M059J (cell line): ENCODE results near the gene ZNF579. TPM values are rescaled to one million over a fixed set of nuclear protein-coding genes. Genes with fewer than 3 reads are reported as not detected.

Experiments used
- DNase-seq: peaks from one replicate; pipeline ENCODE4 v3.0.0-alpha.2; 2012; ENCODE audit warnings: low read depth
- total RNA-seq: library from RNA; depleted of rRNA; stranded (reverse); fragments of >200 nt; shearing (Covaris generic); gene quantifications from 2 replicates; pipeline ENCODE4 v1.2.3, GENCODE V29; 2014

The ZNF579 gene
- total RNA-seq, 1 experiment from 2014 or later = 4.3 TPM

DNA sequence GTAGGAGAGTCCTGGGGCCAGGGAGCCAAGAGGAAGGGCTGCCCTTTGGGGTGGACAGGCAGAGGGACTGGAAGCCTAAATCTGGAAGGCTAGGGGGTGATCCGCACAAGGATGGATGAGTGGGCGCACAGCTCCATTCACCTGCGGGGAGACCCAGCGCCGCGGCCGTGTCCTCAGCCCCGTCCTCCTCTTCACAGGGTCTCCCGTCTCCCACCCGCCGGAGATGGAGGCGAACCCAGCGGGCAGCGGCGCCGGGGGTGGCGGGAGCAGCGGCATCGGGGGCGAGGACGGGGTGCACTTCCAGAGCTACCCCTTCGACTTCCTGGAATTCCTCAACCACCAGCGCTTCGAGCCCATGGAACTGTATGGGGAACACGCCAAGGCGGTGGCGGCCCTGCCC, 32.7 kb upstream of the ZNF579 start:
- no peak for DNase-seq

DNA sequence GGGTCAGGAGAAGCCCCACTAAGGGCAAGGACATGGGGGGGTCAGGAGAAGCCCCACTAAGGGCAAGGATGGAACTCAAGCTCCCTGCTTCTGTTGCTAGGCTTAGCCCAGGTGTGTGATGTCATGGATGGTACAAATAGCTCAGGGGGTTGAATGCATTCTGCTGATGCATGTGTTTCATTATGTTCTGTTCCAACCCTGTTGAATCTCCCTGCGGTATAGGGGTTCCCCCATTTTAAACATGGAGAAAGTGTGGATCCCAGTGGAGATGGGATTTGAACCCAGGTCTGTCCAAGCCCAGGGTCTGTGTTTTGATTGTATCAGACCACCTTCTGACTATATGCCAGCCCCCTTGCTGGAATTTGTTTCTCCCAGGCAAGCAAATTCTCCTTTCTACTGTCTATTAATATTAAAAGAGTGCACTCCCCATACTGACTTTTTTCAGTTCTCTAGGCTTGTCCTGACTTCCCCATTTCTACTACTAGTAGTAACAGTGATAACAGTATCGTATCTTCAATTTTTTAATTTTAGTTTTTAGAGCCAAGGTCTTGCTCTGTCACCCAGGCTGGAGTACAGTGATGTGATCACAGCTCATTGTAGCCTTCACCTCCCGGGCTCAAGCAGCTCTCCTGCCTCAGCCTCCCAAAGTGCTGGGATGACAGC, 31.5 kb upstream of the ZNF579 start:
- no peak for DNase-seq

DNA sequence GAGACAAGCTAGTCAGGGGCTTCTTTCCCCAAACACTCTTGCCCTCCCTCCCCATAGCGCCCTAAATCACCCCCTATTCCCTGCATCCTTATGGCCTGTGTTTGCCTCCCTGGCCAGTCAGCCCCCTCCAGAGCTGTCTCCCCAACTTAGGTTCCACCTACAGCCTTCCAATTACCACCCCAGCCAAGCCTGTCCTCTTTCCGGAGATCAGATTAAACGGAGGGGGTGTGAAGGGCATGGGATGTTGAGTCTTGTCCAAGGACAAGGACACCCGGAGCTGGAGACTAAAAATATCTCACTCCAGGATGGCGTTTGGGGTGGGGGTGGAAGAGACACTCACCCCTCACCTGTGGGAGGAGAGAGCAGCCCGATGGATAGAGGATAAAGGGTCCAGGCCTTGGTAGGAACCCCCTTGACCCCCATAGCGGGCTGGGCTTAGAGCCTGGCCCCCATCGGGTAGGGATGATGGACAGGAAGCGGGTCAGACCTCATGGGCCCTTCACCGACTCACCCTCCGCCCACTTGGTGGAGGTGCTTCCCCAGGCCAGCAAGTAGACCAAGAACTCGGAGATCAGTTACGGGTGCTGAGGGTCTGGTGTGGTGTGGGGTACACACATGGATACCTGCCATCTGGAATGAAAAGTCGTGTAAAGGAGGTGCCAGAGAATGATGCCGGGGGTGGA, 30.8 kb upstream of the ZNF579 start:
- no peak for DNase-seq

DNA sequence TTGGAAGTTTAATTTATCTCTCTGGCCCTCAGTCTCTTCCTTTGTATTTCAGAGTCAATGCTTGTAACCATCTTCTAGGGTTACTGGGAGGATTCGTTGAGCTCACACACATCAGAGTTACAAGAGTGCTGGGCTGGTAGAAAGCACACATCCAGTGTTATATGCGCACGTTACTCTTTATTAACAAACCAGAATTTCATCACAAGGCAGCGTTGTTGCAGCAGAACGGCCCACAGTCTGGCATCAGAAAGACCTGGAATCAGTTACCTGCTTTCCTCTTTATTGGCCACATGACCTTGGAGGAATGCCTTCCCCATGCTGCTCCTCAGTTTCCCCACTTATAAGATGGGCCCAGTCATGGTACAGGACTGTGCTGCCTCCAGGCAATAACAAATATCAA, 28.7 kb upstream of the ZNF579 start:
- no peak for DNase-seq

DNA sequence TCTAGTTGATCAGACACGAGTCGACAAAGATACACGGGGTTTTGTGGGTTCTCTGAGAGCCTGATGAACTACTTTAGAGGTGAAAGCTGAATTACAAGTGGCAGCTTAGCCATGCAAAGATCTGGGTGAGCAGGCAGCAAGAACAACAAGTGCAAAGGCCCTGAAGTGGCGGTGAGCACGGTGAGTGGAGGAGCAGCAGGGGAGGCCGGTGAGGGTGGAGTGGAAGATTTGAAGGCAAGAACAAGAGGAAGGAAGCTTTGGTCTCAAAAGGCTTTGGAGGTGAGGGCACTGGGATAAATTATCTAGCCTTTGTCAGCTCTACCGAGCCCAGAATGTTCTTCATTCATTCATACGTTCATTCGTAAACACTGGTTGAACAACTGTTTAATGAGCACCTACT, 26.2 kb upstream of the ZNF579 start:
- DNase-seq = no peak

DNA sequence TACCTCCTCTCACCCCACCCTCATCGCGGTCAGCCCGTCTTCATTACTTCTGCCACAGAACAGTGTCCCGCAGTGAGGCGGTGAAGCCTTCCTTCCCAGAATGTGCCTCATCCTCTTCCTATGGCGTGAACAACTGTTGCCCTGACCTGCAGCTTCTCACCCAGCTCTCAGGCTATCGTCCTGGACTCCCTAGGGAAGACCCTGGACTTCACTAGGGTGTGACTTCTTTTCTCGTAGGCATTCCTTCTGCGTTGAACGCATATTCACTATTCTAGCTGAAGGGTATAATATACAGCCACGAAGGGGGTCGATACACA, 25.8 kb upstream of the ZNF579 start:
- no peak for DNase-seq

DNA sequence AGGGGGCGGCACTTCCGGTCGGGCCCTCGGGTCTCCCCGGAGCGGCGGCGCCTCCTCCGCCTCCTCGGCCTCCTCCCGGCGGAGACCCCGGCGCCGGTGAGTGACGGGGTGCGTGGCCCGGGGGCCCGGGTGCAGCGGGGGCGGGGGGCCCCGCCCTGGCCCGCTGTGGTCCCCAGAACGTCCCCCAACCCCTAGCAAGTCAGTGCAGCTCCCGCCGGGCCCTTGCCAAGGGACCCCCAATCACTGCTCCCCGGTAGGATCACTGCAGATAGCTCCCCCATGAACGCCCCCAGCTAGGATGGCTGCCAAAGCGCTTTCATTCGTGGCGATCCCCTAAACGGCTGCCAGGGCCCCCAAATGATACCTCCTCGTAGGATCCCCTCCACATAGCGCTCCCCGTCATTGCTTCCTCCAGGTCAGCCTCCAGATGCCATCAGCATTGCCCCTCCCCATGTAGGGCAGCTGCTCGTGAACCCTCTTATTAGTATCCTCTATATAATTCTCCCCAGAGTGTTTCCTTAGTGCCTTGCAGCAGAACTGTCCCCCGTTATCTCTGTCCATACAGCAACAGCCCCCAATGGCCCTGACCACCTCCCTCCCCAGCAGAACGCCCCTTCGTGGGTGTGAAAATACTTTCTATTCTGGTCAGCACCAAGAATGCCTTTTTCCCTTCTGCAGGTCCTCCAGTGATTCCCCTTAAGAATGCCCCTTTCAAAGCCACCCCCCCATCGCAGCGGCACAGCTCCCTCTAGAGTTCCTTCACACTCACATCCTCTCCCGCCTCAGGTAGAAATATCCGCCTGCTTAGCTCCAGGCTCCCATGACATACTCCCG, 25.2 kb upstream of the ZNF579 start, which contains the start of gene ZNF865:
TSS of gene ZNF865 (plus strand) at position 11 of the 834 bp plus-strand sequence. CDS start 7,972 bp downstream, outside the sequence.
- DNase-seq = peak; percentile 83

DNA sequence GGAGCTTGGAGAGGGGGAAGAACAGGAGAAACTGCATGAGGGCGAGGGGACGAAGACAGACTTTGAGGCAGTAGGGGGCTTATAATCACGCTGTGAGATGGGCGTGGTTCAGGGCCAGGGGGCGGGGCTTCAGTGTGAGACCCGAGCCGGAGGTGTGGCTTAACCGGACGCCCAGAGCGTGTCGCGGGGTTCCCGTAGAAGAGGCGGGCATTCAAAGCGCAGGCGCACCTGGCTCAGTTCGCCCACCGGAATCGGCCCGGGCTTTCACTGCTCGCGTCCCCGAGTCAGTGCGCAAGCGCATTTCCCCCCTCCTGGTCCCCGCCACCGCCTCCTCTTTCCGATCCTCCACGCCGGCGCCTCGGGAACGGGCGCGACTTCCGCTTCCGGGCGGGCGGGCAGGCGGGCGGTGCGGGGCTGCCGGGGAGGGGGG, 24.6 kb upstream of the ZNF579 start:
- DNase-seq = peak; percentile 97

DNA sequence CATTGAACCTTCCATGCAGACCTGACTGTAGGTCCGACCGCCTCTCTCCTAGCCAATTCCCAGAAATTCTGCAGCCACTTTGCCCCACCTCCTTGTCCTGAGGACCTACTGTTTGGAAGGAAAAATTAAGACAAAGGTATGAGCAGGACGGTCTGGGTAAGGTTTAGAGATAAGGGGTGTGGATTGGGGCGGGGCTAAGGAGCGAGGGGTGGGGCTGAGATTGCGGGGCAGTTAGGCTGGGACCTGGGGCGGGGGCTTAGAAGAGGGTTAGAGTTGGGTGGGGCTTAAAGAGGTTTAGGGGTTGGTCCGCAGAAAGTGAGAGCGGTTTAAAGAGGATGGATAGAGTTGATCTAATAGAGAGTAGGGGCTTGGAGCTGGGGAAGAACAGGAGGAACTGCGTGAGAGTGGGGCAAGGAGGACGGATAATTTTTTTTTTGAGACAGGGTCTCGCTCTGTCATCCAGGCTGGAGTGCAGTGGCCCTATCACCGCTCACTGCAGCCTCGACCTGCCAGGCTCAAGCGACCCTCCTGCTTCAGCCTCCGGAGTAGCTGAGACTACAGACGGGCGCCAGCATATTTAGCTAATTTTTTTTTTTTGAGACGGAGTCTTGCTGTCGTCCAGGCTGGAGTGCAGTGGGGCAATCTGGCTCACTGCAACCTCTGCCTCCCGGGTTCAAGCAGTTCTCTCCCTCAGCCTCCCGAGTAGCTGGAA, 23.1 kb upstream of the ZNF579 start:
- no peak for DNase-seq

DNA sequence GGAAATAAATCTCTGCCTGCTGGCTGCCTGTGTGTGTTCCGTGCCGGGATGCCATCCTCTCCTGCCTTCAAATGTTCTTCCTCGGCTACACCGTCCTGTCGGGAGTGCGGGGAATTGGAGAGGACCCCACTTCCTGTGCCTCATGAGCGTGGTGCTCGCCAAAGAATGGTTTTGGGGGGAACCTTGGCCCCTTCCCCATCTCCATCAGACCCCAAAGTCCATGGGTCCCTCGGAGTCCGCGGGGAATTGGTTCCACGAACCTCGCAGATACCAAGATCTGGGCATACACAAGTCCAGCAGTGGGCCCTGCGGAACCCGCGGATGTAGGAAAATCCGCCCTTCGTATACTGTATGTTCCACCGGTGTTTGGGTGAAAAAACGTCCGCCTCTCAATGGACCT, 22.5 kb upstream of the ZNF579 start:
- DNase-seq = no peak

DNA sequence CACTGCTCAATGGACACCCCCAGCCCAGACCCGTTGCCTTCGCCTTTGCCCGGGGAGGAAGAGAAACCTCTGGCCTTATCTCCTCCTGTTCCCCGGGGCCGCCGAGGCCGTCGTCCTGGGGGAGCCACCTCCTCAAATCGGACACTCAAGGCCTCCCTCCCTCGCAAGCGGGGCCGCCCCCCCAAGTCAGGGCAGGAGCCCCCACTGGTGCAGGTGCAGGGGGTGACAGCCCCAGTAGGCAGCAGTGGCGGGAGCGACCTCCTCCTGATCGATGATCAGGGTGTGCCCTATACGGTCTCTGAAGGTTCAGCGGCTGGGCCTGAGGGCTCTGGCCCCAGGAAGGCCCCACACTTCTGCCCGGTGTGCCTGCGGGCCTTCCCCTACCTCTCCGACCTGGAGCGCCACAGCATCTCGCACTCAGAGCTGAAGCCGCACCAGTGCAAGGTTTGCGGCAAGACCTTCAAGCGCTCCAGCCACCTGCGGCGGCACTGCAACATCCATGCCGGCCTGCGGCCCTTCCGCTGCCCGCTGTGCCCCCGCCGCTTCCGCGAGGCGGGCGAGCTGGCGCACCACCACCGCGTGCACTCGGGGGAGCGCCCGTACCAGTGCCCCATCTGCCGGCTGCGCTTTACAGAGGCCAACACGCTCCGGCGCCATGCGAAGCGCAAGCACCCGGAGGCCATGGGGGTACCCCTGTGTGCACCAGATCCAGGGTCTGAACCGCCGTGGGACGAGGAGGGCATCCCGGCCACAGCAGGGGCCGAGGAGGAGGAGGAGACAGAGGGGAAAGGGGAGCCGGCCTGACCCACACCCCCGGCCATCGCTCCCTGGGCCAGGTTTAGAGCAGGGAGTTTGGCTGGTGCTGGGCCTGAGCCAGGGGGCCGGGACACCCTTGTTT, 21.7 kb upstream of the ZNF579 start:
- no peak for DNase-seq

DNA sequence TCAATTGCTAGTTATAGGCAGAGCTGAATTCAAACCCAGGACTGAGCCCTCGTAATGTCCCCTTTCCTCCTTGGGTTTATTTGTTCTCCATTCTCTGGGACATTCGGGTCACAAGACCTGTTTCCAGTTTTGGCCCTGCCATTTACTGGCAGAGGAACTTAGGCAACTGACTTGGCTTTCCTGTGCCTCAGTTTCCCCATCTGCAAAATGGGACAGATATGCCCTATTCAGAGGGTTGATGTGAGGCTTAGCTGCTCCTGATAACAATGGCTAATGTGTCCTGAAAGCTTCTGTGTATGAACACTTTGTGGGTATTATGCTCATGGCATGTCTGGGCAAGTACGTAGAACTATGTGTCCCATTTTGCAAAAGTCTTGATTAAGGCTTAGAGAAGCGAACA, 20.4 kb upstream of the ZNF579 start:
- no peak for DNase-seq

DNA sequence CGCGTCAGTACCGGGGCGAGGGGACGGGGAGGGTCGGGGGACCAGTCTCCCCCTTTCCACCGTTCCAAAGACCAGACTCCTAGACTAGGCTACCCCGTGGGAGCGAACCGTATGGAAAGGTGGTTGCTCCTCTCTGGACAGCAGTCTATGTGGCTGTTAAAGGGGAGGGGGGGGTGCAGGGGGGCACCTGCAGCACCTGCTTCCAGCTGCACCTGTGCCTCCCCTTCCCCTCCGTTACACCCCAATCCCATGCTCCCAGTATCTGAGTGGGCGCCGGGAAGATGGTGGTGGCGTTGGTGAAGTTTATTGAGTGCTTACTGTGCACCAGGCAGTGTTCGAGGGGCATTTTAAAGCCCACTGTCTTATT, 20.0 kb upstream of the ZNF579 start:
- DNase-seq = no peak

DNA sequence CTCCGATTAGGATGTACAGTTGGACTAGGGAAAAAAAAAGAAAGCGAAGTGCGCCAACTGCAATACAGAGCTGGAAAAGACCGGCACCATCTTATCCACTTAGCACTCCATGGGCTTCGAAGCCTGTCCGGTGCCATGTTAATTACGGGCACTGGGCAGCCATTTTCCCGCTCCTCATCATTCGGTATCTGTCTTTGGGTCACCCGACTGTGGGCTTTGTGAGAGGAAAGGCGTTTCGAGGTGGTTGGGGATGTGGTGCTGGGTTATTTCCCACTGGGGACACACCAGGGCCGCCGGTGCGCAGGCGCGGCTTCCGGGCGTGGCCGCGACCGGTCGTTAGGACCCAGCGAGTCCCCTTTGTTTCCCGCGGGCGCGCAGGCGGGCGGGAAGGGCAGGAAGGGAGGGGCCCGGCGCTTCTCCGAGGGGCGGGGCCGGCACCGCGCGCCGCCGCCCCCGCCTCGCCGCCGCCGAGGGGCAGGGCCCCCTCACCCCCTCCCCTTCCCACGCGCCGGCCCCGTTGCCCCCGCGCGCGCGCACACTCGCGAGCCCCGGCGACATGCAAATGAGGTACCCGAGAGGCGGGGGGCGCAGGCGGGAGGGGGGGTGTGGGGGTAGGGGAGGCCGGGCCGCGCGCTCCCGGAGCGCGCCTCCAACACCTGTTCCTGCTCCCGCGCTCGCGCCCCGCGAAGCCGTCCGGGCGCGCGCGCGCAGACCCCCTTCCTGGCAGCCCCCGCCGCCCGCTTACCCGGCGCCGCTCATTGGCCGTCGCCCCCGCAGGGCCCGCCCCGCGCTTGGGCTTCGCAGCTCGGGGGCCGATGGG, 19.4 kb upstream of the ZNF579 start, which contains the start of gene ZNF524:
TSS of gene ZNF524 (plus strand) at position 447 of the 820 bp plus-strand sequence. CDS start 1,825 bp downstream, outside the sequence.
- peak; percentile 88 for DNase-seq

DNA sequence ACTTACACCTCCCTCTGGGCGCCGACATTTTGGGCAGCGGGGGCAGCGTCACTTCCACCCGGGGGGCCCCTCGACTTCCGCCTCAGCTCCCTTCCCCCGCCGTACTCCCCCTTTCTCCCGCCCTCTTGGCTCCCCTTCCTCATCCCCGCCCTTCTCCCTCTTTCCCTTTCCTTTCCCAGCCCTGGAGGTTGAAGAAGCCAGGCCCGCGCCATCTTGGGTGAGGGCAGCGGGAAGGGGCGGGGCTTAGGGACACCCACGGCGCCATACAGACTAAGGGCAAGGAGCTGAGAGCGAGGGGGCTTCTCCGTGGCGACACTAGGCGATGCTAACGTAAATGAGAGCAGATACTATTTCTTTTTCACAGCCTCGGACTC, 18.8 kb upstream of the ZNF579 start, which contains the start of gene FIZ1:
TSS of gene FIZ1 (minus strand) at position 50 of the 374 bp plus-strand sequence. CDS start 1,652 bp downstream, outside the sequence.
- peak; percentile 98 for DNase-seq

DNA sequence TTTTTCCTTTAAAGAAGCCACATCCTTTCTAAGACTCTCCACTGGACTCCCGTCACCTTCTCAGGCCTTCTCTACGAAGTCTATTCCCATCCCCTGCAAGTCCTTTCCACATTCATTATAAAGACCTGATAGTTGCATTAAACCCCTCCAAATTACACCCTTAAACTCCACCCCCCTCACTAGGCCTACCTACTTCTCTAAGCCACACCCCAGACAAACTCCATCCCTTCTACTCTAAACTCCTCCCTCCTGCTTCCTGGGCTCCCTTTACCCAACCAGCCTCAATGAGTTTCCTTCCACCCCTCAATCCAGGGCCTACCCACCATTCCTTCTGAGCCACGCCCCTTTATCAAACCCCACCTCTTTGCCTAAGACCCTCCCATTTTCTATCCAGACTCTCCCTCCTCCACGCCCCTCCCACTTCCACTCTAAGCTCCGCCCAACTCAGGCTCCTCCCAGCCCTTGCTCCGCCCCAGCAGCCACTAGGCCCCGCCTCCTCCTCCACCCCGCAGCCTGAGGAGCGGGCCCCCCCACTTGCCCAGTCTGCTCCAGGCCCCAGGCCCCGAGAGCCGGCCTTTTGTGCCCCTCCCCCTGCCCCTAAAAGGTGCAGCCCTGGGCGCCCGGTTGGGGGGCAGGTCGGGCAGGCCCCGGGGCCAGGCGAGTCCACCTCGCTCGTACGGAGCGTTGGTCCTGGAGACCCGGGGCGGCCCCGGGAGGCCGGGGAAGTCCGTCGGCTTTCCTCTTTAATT, 18.2 kb upstream of the ZNF579 start:
- DNase-seq = peak; percentile 91

DNA sequence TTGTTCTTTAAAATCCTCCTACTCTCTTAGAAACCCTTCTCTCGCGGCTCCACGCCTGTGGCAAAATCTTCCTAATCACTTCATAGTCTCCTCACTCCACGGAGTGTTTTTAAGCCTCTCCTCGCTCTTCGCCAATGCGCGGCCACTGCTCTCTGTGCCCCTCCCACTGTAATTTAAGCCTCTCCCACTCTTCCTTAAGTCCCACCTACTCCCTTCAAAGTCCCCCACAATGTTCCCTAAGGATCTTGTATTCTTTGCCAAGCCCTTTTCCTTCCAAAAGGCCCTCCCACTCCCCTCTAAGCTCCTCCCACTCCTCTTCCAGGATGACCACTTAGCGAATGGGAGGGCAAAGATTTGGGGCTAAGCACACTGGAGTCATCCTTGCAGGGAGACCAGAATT, 17.4 kb upstream of the ZNF579 start:
- DNase-seq = no peak

DNA sequence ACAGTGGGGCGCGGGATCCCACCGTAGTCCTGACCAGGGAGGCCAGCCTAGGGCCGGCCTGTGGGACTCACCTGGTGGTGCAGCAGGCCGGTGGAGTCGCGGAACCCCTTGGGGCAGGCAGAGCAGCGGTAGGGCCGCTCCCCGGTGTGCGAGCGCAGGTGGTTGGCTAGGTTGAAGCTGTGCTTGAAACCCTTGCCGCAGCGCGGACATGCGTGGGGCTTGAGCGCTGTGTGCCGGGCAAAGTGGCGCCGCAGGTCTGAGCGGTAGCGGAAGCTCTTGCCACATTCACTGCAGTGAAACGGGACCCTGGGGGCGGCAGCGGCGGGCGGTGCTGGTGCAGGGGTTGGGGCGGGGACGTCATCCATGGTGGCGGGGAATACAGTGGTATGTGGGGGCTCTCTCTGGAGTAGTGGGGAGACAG, 16.9 kb upstream of the ZNF579 start:
- no peak for DNase-seq

DNA sequence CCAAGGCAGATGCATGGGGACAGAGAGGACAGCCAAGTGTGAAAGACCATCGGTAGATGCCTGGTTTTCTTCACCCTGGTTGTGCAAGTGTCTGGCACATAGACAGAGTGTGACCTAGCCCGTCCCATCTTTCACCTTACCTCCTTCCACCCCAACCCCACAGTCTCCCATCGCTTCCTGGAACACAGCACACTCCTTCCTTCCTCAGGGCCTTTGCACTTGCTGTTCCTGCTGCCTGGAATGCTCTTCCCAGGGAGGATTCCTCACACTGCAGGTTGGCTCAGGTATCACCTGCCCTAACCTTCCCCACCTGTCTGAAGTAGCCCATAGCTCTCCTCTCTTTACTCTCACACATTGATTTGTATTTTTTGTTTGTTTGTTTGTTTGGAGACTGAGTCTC, 15.7 kb upstream of the ZNF579 start:
- DNase-seq = no peak
